ENCODE measurements around the gene ARHGAP31. TPM values are rescaled to one million over a fixed set of nuclear protein-coding genes. Genes with fewer than 3 reads are reported as not detected.

The ARHGAP31 gene
- total RNA-seq, 3 donors from 2014 or later (not counting 1 experiment from before 2014, with no cell fraction given): 4.1 to 8.4 (median 8.4) TPM

DNA sequence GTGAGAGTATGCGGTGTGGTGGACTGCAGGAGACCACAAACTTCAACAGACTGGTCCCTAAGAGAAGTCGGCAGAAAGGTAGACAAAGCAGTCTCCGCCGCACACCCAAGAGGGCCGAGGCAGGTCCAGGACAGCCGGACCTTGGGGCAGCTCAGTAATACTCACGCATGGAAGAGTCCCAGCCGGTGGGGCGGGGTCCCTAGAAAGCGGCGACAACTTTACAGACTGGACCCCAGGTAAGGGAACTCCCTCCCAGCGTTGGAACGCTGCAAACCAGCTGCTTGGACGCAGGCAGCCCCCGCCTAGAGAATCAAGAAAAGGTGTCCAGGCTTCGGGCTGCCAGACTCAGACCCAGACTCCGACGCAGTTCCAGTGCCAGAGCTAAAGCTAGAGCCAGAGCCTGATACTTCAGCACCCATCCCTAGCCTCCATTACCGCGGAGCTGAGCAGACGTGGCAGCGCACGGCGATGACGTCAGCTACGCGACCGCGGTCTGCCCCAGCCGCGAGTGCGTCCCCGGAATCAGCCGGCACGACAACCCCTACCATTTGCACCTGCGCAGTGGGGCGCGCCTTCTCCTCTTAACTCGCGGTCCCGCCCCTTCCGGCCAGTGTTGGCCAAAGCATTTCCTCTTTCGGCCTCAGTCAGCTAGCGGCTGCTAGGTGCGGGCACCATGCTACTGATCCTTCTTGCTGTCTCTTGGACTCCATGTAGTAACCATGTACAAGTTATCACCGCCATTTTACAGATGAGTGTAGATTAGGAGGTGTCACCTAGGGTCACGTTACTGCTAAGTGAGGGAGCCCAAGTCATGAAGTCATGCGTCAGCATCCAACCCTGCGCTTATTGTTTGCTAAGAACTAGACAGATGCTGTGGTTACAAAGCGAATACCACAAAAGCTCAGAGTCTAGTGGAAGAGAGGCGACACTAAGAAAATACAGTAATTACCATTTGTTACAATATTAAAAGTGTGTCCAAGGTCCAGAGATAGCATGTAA, 169.3 kb downstream of the ARHGAP31 start, which contains the start of gene TMEM39A:
TMEM39A (minus strand) TSS at position 445 of the 999 bp plus-strand sequence. CDS start 1,541 bp downstream, outside the sequence.
- intact Hi-C loops (cut with micrococcal nuclease): loop anchor here (1.0 to 5.0 kb wide), 7 partner anchors 35 to 1094 kb away; partner anchors contain the start of genes ARHGAP31, COX17 and TIMMDC1
- Histone ChIP-seq H3K4me1 (ENCODE audit: control insufficient read depth, insufficient read depth, low read length) (peaks cover 20% of the 10 kb centered on the region), H3K9me3 (ENCODE audit: control insufficient read depth, insufficient read depth, low read length) (no peaks in the 10 kb centered on the region), H3K4me3 (ENCODE audit: low read length) (peak within 1 kb of the TSS; percentile 67), H3K27ac (ENCODE audit: low read length) (peak within 1 kb of the TSS; percentile 100), H3K27me3 (ENCODE audit: control insufficient read depth, insufficient read depth, low read length) (no peaks in the 10 kb centered on the region), H3K36me3 (ENCODE audit: control insufficient read depth, insufficient read depth, low read length) (peaks cover 25% of the 10 kb centered on the region)
- H3K4me3 Mint-ChIP-seq: peak within 1 kb of the TSS; percentile 91
- peak; percentile 100 for DNase-seq
- peak; percentile 89 to 96 (median 90) for ATAC-seq
- H3K27me3 Mint-ChIP-seq (ENCODE audit: low read depth in 2 of 2): no peaks in the 10 kb centered on the region
- H3K27ac Mint-ChIP-seq: peak within 1 kb of the TSS; percentile 96 to 99
- WGBS (ENCODE audit: insufficient coverage): under 1% methylated on average over 50 of the region's 51 CpGs
- H3K9me3 Mint-ChIP-seq: no peaks in the 10 kb centered on the region
- H3K4me1 Mint-ChIP-seq: peaks cover 35 to 48% of the 10 kb centered on the region in 2 donors
- TF ChIP-seq, protein P1, sequence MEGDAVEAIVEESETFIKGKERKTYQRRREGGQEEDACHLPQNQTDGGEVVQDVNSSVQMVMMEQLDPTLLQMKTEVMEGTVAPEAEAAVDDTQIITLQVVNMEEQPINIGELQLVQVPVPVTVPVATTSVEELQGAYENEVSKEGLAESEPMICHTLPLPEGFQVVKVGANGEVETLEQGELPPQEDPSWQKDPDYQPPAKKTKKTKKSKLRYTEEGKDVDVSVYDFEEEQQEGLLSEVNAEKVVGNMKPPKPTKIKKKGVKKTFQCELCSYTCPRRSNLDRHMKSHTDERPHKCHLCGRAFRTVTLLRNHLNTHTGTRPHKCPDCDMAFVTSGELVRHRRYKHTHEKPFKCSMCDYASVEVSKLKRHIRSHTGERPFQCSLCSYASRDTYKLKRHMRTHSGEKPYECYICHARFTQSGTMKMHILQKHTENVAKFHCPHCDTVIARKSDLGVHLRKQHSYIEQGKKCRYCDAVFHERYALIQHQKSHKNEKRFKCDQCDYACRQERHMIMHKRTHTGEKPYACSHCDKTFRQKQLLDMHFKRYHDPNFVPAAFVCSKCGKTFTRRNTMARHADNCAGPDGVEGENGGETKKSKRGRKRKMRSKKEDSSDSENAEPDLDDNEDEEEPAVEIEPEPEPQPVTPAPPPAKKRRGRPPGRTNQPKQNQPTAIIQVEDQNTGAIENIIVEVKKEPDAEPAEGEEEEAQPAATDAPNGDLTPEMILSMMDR (IDR thresholded peaks at IDR 0.05): no peak
- peaks cover 5% of the 10 kb centered on the region for H3K36me3 Mint-ChIP-seq

DNA sequence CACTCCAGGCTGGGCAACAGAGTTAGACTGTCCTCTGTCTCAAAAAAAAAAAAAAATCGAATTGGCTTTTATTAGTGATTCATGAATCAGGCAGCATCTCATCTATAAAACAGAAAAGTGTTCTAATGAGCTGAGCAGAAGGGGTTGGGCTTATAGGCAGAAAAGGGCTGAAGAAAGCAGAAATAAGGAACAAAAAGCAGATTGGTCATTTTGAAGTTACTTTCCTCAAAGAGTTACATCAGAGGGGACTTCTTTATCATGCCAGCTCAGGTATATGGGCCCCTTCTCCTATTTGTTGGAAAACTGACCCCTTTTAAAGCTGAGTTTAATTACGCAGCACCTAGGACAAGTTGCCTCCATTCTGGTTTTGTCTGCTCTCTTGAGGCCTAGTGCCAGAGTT, 173.9 kb downstream of the ARHGAP31 start:
- DNase-seq: no peak
- Mint-ChIP-seq H3K27ac (peak overlapping the region; percentile 84 to 89), H3K9me3 (no peaks in the 10 kb centered on the region), H3K4me1 (peaks cover 42 to 50% of the 10 kb centered on the region in 2 donors), H3K36me3 (peaks cover 13% of the 10 kb centered on the region), H3K27me3 (ENCODE audit: low read depth in 2 of 2) (no peaks in the 10 kb centered on the region), H3K4me3 (peak overlapping the region; percentile 93)
- Histone ChIP-seq H3K27me3 (ENCODE audit: control insufficient read depth, insufficient read depth, low read length) (no peaks in the 10 kb centered on the region), H3K9me3 (ENCODE audit: control insufficient read depth, insufficient read depth, low read length) (no peaks in the 10 kb centered on the region), H3K4me3 (ENCODE audit: low read length) (no peak overlapping the region), H3K36me3 (ENCODE audit: control insufficient read depth, insufficient read depth, low read length) (peaks cover 13% of the 10 kb centered on the region), H3K27ac (ENCODE audit: low read length) (no peak overlapping the region), H3K4me1 (ENCODE audit: control insufficient read depth, insufficient read depth, low read length) (peaks cover 35% of the 10 kb centered on the region)
- no peak for ATAC-seq
- WGBS (ENCODE audit: insufficient coverage): 83% methylated on average over 2 of the region's 2 CpGs
- intact Hi-C loops (cut with micrococcal nuclease): no loop called here
- TF ChIP-seq, protein P1 (IDR thresholded peaks at IDR 0.05): no peak

DNA sequence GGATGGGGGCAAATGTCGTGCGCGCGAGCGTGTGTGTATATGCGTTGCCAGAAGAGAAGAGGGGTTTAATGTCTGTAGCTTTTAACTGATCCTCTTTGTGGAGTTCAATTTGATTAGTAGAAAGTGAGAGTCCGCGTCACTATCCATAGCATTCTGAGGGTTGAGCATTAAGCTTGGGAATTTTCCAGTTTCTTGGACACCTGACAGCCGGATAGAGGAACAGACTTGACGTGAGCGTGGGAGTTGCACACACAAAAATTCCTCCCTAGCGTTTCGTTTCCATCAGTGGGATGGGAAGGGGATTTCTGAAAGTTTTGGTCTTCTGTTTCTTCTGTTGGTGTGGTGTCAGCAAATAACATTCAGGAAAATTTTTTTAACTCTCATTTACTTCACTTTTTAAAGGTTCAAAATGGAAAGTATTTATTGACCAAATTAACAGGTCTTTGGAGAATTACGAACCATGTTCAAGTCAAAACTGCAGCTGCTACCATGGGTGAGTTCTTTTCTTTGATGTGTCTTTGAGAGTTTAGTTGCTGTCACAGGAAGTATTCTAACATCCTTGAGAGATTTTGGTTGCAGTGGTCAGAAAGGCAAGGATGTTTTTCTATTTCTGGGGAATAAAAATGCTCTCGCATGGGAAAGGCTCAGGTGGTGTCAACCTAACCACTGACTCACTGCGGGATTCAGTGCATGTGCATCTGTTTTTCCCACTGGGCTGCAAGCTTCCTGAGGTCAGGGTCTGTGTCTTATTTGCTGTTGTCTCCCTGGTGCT, 175.4 kb downstream of the ARHGAP31 start:
- H3K36me3 ChIP-seq (ENCODE audit: control insufficient read depth, insufficient read depth, low read length): peaks cover 17% of the 10 kb centered on the region
- Mint-ChIP-seq H3K4me3 (peak overlapping the region; percentile 93), H3K36me3 (peaks cover 13% of the 10 kb centered on the region), H3K27me3 (ENCODE audit: low read depth in 2 of 2) (no peaks in the 10 kb centered on the region), H3K9me3 (no peaks in the 10 kb centered on the region), H3K27ac (peak overlapping the region; percentile 84 to 89), H3K4me1 (peaks cover 28 to 34% of the 10 kb centered on the region in 2 donors)
- ATAC-seq (no peak), DNase-seq (peak in 1 of 2 donors; percentile 44)
- H3K4me3 ChIP-seq (ENCODE audit: low read length): peak overlapping the region; percentile 66
- intact Hi-C loops (cut with micrococcal nuclease): loop anchor here (1.0 kb wide), 1 partner anchor 29 kb away; the partner anchor contains the start of gene TIMMDC1
- 8% methylated on average over 14 of the region's 16 CpGs for WGBS (ENCODE audit: insufficient coverage)
- no peaks in the 10 kb centered on the region for H3K27me3 ChIP-seq (ENCODE audit: control insufficient read depth, insufficient read depth, low read length)
- H3K4me1 ChIP-seq (ENCODE audit: control insufficient read depth, insufficient read depth, low read length): peaks cover 25% of the 10 kb centered on the region
- peak overlapping the region; percentile 57 for H3K27ac ChIP-seq (ENCODE audit: low read length)
- no peaks in the 10 kb centered on the region for H3K9me3 ChIP-seq (ENCODE audit: control insufficient read depth, insufficient read depth, low read length)
- TF ChIP-seq, protein P1 (IDR thresholded peaks at IDR 0.05): no peak

Other genes starting within 250 kb of the ARHGAP31 start
- gene TEX55, start 148.2 kb upstream of the ARHGAP31 start, total RNA-seq: not detected
- not detected for gene UPK1B, start 120.8 kb upstream of the ARHGAP31 start, total RNA-seq
- gene B4GALT4, start 53.5 kb upstream of the ARHGAP31 start, total RNA-seq: 10 to 100 TPM; 35.1 to 54.1 (median 48.8) TPM
- 10 to 100 TPM; 64.2 to 76.5 (median 64.7) TPM for gene TMEM39A, start 169.2 kb downstream of the ARHGAP31 start, total RNA-seq
- 10 to 100 TPM; 29.4 to 38.1 (median 29.8) TPM for gene POGLUT1, start 174.6 kb downstream of the ARHGAP31 start, total RNA-seq
- 10 to 100 TPM; 31.9 to 50.1 (median 34.1) TPM for gene TIMMDC1, start 204.2 kb downstream of the ARHGAP31 start, total RNA-seq

Measured in natural killer cell (primary cell).